Ovary (tissue), 9 donors: ENCODE results near the gene FTO. TPM values are rescaled to one million over a fixed set of nuclear protein-coding genes. Genes with fewer than 3 reads are reported as not detected.

Source experiments
- DNase-seq, 5 donors: peaks; one replicate each; pipeline ENCODE4 v3.0.0-alpha.2; 2019 to 2020
- H3K27ac ChIP-seq, 2 donors: fragments of 200-600 bp; one replicate each; pipeline versions ENCODE4 v1.5.1 to v1.8.0; 2019 to 2022
- H3K27me3 ChIP-seq: fragments of 200-600 bp; one replicate; pipeline ENCODE4 v1.8.0; 2022
- H3K36me3 ChIP-seq: fragments of 200-600 bp; sonication (generic); one replicate; pipeline ENCODE4 v1.5.1; 2019
- H3K4me1 ChIP-seq: one replicate; pipeline ENCODE4 v1.8.1; 2013; ENCODE audit warnings: mild to moderate bottlenecking, moderate library complexity; ENCODE audit not compliant: insufficient read depth
- H3K4me3 ChIP-seq: fragments of 200-600 bp; sonication (generic); one replicate; pipeline ENCODE4 v1.5.1; 2017
- H3K9me3 ChIP-seq, 2 donors: fragments of 200-600 bp in 1 of 2; sonication (generic) in 1 of 2; one replicate each; pipeline versions ENCODE4 v1.5.1 to v1.8.1; 2013 to 2019; ENCODE audit warnings: mild to moderate bottlenecking in 1 of 2, moderate library complexity in 1 of 2
- CTCF ChIP-seq, 3 donors: fragments of 450-650 bp in 2 of 3; fragments of 200-600 bp in 1 of 3; IDR thresholded peaks; one replicate each; pipeline versions ENCODE4 v1.5.1 to v1.8.0; 2016 to 2022; ENCODE audit warnings: antibody characterized with exemption in 3 of 3, mild to moderate bottlenecking in 1 of 3
- EP300 ChIP-seq: sonication (generic); formaldehyde crosslinking; IDR thresholded peaks from one replicate; pipeline ENCODE4 v1.6.1; 2017; ENCODE audit warnings: antibody characterized with exemption
- POLR2A ChIP-seq: fragments of 450-650 bp; IDR thresholded peaks from one replicate; pipeline ENCODE4 v1.6.1; 2017; ENCODE audit warnings: antibody characterized with exemption, mild to moderate bottlenecking, moderate library complexity
- WGBS, 3 donors: extraction: QIAGEN DNeasy Blood & Tissue Kit in 1 of 3; methylation state at CpG; one replicate each; pipeline versions ENCODE4 v1.1.5 to v1.1.7; 2013 to 2017; 5-methylcytosine and 5-hydroxymethylcytosine counted together
- intact Hi-C, 4 donors: fragments of 100-400 bp; cut with DNase I; formaldehyde crosslinking; loops; one replicate each; pipeline versions ENCODE4 v1.11.0 to v1.15.1; 2022 to 2023
- polyA plus RNA-seq, 2 donors: library from polyadenylated mRNA; stranded (reverse); fragments of 200-250 nt in 1 of 2; fragments of 350-450 nt in 1 of 2; fragmentation: Illumina TruSeq in 1 of 2; extraction: RNeasy Lipid Tissue Mini Kit (QIAGEN cat#74804) in 1 of 2; gene quantifications; one replicate each; pipeline ENCODE4 v1.2.3, GENCODE V29; 2013 to 2014
- total RNA-seq, 7 donors: library from RNA; depleted of rRNA in 2 of 7; stranded (reverse); fragments of >200 nt in 2 of 7; fragmentation: NEBNext Ultra II Directional in 3 of 7; extraction: Animal tissue kit (Norgen Biotek cat#: 25700) in 3 of 7; gene quantifications; one replicate each; pipeline versions ENCODE4 v1.1.0 to v1.2.4, GENCODE V29; 2016 to 2023
- donor health status: DM: no; HTN: no; CAD: no; lungs with moderate emphysema.
- donor health status: DM: no; HTN: no; CAD: no.
- donor health status: Bipolar disorder and iron deficiency.
- donor health status: DM: yes; HTN: yes; CAD: no.
- donor health status: DM: no; HTN: no; CAD: no.
- donor health status: DM: yes; HTN: yes; CAD: no.

FTO gene
- total and polyA plus RNA-seq, 9 donors = 43.6 to 128 (median 91.4) TPM

DNA sequence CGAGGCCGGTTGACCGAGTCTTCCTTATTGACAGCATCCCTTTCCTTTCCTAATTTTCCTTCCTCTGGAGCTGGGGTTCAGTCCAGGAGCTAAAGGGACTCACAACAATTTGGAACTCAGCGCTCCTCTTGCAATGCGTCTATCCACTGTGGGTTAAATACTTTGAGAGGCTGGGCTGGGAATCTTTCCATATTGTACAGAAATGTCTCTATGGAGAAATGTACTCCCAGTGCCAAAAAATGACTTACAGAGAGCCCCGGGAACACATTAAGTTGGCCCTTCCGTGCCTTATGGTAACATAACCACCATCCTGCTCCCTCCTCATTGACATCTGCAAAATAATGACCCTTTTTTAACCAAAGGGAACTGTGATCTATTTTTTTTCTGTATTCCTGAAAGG, 192.8 kb downstream of the FTO start:
- DNase-seq = no peak
- H3K27ac ChIP-seq = no peak overlapping the region
- intact Hi-C loops = no loop called here
- TF ChIP-seq CTCF (IDR thresholded peaks at IDR 0.05) (no peak), POLR2A (no peak), EP300 (no peak)
- no peaks in the 10 kb centered on the region for H3K27me3 ChIP-seq
- 85 to 87% (median 85%) methylated on average over 7 of the region's 7 CpGs for WGBS, 3 donors
- no peaks in the 10 kb centered on the region for H3K36me3 ChIP-seq
- peaks cover 7% of the 10 kb centered on the region for H3K4me1 ChIP-seq
- H3K4me3 ChIP-seq = no peak overlapping the region
- H3K9me3 ChIP-seq = no peaks in the 10 kb centered on the region

GRCh38 chr16:53898993-53899392, 195.0 kb downstream of the FTO start:
- no peaks in the 10 kb centered on the region for H3K27me3 ChIP-seq
- DNase-seq = no peak
- no peak overlapping the region for H3K4me3 ChIP-seq
- 8 to 18% (median 10%) methylated on average over 1 of the region's 1 CpG for WGBS, 3 donors
- intact Hi-C loops = no loop called here
- peaks cover 7% of the 10 kb centered on the region for H3K4me1 ChIP-seq
- no peaks in the 10 kb centered on the region for H3K36me3 ChIP-seq
- H3K27ac ChIP-seq = no peak overlapping the region
- TF ChIP-seq POLR2A (no peak), CTCF (IDR thresholded peaks at IDR 0.05) (no peak), EP300 (no peak)
- no peaks in the 10 kb centered on the region for H3K9me3 ChIP-seq

- TF ChIP-seq POLR2A (no peak), CTCF (IDR thresholded peaks at IDR 0.05) (no peak), EP300 (no peak)
- WGBS, 3 donors = 73 to 88% (median 75%) methylated on average over 1 of the region's 1 CpG
- Histone ChIP-seq H3K4me1 (peaks cover 7% of the 10 kb centered on the region), H3K4me3 (no peak overlapping the region), H3K27ac (no peak overlapping the region), H3K27me3 (no peaks in the 10 kb centered on the region), H3K36me3 (no peaks in the 10 kb centered on the region), H3K9me3 (no peaks in the 10 kb centered on the region)
- intact Hi-C loops = no loop called here
- no peak for DNase-seq
These were observed 195.5 kb downstream of the FTO start for GRCh38 chr16:53899431-53899830.

DNA sequence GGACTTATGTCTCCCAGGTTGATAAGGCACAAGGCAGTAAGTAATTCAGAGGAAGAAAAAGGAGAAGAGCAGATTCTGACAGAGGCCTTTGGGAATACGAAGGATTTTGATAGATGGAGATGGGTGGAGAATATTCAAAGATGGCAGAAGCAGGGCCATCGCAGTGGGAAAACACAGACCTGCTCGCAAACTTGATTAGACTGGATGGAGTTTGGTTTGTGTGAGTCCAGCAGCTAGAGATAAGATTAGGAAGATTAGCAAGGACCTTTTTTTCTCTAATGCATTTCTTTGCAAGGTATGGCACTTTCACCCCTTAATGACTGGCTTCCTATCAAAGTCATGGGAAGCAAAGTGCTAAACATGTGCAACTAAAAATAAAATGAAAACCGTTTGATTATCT, 196.7 kb downstream of the FTO start:
- Histone ChIP-seq H3K4me3 (no peak overlapping the region), H3K27ac (no peak overlapping the region), H3K9me3 (no peaks in the 10 kb centered on the region), H3K27me3 (no peaks in the 10 kb centered on the region), H3K4me1 (peaks cover 4% of the 10 kb centered on the region), H3K36me3 (no peaks in the 10 kb centered on the region)
- TF ChIP-seq CTCF (IDR thresholded peaks at IDR 0.05) = no peak
- no peak for TF ChIP-seq POLR2A
- TF ChIP-seq EP300 = no peak
- intact Hi-C loops = no loop called here
- DNase-seq = no peak
- 81 to 85% (median 84%) methylated on average over 4 of the region's 4 CpGs for WGBS, 3 donors

DNA sequence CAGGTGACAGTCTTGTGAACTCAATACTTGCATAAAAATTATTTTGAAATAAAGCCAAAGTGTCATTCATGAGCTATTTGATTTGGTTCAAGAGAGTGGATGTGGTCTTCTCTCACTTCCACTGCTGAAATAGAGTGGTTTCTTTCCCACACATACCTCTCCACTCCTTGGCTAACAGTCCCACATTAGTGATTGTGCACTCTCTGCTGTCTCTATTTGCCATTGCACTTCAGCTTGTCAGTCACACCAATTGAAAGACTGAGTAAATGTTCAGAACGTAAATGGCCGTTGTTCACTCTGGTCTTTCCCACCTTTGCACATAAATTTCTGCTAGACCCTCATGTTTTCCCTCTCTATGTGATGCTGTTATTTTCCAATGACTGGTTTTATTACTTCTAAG, 197.5 kb downstream of the FTO start:
- no peaks in the 10 kb centered on the region for H3K27me3 ChIP-seq
- no peak overlapping the region for H3K27ac ChIP-seq
- H3K4me1 ChIP-seq = peaks cover 4% of the 10 kb centered on the region
- H3K36me3 ChIP-seq = no peaks in the 10 kb centered on the region
- no peak overlapping the region for H3K4me3 ChIP-seq
- no peaks in the 10 kb centered on the region for H3K9me3 ChIP-seq
- no peak for TF ChIP-seq POLR2A
- no peak for TF ChIP-seq EP300
- no peak for TF ChIP-seq CTCF (IDR thresholded peaks at IDR 0.05)
- 90 to 97% (median 96%) methylated on average over 2 of the region's 2 CpGs for WGBS, 3 donors
- no peak for DNase-seq
- intact Hi-C loops = no loop called here
